ENCODE data around the gene BIRC2. TPM values are rescaled to one million over a fixed set of nuclear protein-coding genes. Genes with fewer than 3 reads are reported as not detected.

BIRC2 gene
- total RNA-seq, 1 experiment from 2014 or later: 53.5 TPM

DNA sequence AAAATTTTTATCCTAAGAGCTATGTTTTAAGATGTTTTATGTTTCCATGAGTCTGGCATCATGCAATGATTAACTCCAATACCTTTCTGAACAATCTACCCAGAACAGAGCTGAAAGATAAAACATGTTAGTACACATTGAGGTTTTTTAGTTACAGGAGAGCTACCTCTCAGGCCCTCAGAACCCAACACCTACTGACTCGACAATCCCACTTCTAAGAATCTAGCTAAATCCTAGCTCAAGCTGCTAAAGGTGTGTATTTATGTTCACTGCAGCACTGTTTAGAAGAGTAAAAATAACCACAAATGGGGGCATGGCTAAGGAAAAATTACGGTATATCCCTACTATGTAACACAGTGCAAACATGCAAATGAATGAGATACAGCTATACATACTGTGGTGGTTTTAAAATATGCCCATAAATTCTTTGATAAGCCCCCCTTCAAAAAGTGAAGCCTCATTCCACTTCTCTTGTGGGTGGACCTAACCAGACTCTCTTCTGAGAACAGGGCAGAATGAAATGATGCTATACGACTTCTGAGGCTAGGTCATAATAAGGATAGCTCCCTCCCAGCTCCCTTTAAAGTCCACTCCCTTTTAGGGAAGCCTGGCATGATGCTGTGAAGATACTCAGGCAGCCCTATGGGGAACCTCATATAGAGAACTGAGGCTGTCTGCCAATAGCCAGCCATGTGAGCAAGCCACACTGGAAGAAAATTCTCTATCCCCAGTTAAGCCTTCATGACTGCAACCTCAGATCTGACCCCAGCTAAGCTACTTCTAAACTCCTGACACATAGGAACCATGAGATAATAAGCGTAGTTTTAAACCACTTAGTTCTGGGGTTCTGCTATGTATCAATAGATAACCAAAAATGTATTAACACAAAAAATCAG, 76.1 kb downstream of the BIRC2 start:
- Mint-ChIP-seq H3K36me3 (ENCODE audit: insufficient read depth, unreplicated experiment) (peaks cover 30% of the 10 kb centered on the region), H3K4me3 (ENCODE audit: unreplicated experiment) (no peak overlapping the region), H3K9me3 (ENCODE audit: unreplicated experiment) (peaks cover 15% of the 10 kb centered on the region), H3K4me1 (ENCODE audit: low read depth, unreplicated experiment) (peaks cover 53% of the 10 kb centered on the region), H3K27me3 (ENCODE audit: insufficient read depth, unreplicated experiment) (no peaks in the 10 kb centered on the region), H3K27ac (ENCODE audit: unreplicated experiment) (peak overlapping the region; percentile 29)
- no peak for DNase-seq
- CTCF ChIA-PET: interaction anchor here (1.5 kb wide), 1 partner anchor 33 kb away, joined by 7 read pairs; no protein-coding TSS in a partner anchor
- BruUV-seq (replicated peaks): no TSS peak
- POLR2A ChIA-PET: no interaction called here
- intact Hi-C loops (cut with micrococcal nuclease; ENCODE audit: unreplicated experiment): no loop called here
- H3K9me3 ChIP-seq: no peaks in the 10 kb centered on the region
- H3K36me3 ChIP-seq (ENCODE audit: control insufficient read depth, insufficient read depth, low read length): 0 out of 2 replicates have a peak, but pooled peaks cover 2% of the 10 kb centered on the region
- H3K27me3 ChIP-seq (replicated peaks; ENCODE audit: control insufficient read depth, insufficient read depth, low read length): no peaks in the 10 kb centered on the region
- H3K4me1 ChIP-seq: peaks cover 51% of the 10 kb centered on the region
- no peak overlapping the region for H3K4me3 ChIP-seq (ENCODE audit: low read depth, low read length)
- TF ChIP-seq, protein P1, sequence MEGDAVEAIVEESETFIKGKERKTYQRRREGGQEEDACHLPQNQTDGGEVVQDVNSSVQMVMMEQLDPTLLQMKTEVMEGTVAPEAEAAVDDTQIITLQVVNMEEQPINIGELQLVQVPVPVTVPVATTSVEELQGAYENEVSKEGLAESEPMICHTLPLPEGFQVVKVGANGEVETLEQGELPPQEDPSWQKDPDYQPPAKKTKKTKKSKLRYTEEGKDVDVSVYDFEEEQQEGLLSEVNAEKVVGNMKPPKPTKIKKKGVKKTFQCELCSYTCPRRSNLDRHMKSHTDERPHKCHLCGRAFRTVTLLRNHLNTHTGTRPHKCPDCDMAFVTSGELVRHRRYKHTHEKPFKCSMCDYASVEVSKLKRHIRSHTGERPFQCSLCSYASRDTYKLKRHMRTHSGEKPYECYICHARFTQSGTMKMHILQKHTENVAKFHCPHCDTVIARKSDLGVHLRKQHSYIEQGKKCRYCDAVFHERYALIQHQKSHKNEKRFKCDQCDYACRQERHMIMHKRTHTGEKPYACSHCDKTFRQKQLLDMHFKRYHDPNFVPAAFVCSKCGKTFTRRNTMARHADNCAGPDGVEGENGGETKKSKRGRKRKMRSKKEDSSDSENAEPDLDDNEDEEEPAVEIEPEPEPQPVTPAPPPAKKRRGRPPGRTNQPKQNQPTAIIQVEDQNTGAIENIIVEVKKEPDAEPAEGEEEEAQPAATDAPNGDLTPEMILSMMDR (IDR thresholded peaks at IDR 0.05; ENCODE audit: insufficient read depth in 1 of 2, low read depth in 1 of 2, low read length in 1 of 2, severe bottlenecking in 1 of 2, unreplicated experiment in 1 of 2): no peak

DNA sequence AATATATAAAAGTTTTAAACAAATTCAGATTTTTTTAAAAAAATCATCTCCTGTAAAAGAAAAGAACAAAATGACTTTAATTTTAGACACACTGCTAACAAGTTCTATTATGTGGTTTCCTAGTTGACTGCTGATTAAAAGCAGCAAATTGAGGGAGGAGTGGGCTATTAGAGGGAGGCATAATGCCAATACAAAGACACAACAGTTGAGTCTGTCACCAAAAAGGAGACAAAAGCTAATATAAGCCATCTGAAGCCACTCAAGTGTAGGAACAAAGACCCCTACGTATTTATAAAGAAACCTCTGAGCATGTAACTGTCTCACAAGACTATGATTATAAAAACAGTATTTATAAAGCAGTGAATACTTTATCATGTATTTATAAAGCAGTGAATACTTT, 76.9 kb downstream of the BIRC2 start:
- H3K27me3 ChIP-seq (replicated peaks; ENCODE audit: control insufficient read depth, insufficient read depth, low read length): no peaks in the 10 kb centered on the region
- ChIA-PET POLR2A (no interaction called here), CTCF (interaction anchor here (3.5 kb wide), 1 partner anchor 33 kb away, joined by 23 read pairs; no protein-coding TSS in a partner anchor)
- peaks cover 7% of the 10 kb centered on the region for H3K9me3 Mint-ChIP-seq (ENCODE audit: unreplicated experiment)
- no TSS peak for BruUV-seq (replicated peaks)
- TF ChIP-seq, protein P1 (IDR thresholded peaks at IDR 0.05; ENCODE audit: insufficient read depth in 1 of 2, low read depth in 1 of 2, low read length in 1 of 2, severe bottlenecking in 1 of 2, unreplicated experiment in 1 of 2): no peak
- 0 out of 2 replicates have a peak, but pooled peaks cover 2% of the 10 kb centered on the region for H3K36me3 ChIP-seq (ENCODE audit: control insufficient read depth, insufficient read depth, low read length)
- no peak for DNase-seq
- peaks cover 57% of the 10 kb centered on the region for H3K4me1 ChIP-seq
- H3K27me3 Mint-ChIP-seq (ENCODE audit: insufficient read depth, unreplicated experiment): no peaks in the 10 kb centered on the region
- no peaks in the 10 kb centered on the region; the same call in 1 of the 2 replicates for H3K9me3 ChIP-seq
- H3K4me3 ChIP-seq (ENCODE audit: low read depth, low read length): no peak overlapping the region
- intact Hi-C loops (cut with micrococcal nuclease; ENCODE audit: unreplicated experiment): no loop called here
- H3K27ac Mint-ChIP-seq (ENCODE audit: unreplicated experiment): no peak overlapping the region
- peaks cover 54% of the 10 kb centered on the region for H3K4me1 Mint-ChIP-seq (ENCODE audit: low read depth, unreplicated experiment)
- H3K4me3 Mint-ChIP-seq (ENCODE audit: unreplicated experiment): no peak overlapping the region
- peaks cover 21% of the 10 kb centered on the region for H3K36me3 Mint-ChIP-seq (ENCODE audit: insufficient read depth, unreplicated experiment)

DNA sequence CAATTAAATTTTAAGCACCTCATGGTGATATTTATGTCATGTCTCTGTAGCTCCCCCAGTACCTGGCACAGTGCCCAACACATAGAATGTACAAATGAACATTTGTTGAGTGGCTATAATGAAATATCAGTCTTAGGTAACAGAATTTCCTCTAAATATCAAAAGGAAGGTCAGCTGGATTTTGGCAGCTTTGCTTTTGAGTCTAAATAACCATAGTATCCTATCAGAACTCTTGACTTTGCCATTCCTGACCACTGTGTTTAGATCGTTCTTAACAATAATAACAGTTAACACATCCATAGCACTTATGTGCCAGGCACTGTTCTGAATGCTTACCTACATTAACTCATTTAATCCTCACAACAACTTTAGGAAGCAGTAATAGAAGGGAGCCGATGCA, 79.0 kb downstream of the BIRC2 start:
- peak overlapping the region; percentile 22 for H3K27ac Mint-ChIP-seq (ENCODE audit: unreplicated experiment)
- H3K4me1 ChIP-seq: peaks cover 57% of the 10 kb centered on the region
- peaks cover 28% of the 10 kb centered on the region for H3K36me3 Mint-ChIP-seq (ENCODE audit: insufficient read depth, unreplicated experiment)
- TF ChIP-seq, protein P1 (IDR thresholded peaks at IDR 0.05; ENCODE audit: insufficient read depth in 1 of 2, low read depth in 1 of 2, low read length in 1 of 2, severe bottlenecking in 1 of 2, unreplicated experiment in 1 of 2): no peak
- H3K36me3 ChIP-seq (ENCODE audit: control insufficient read depth, insufficient read depth, low read length): peaks cover 2% of the 10 kb centered on the region
- H3K4me3 ChIP-seq (ENCODE audit: low read depth, low read length): no peak overlapping the region
- intact Hi-C loops (cut with micrococcal nuclease; ENCODE audit: unreplicated experiment): loop anchor here (1.0 to 2.0 kb wide), 3 partner anchors 25 to 69 kb away; no protein-coding TSS in a partner anchor
- DNase-seq: no peak
- no peaks in the 10 kb centered on the region; the same call in 1 of the 2 replicates for H3K9me3 ChIP-seq
- no peak overlapping the region for H3K4me3 Mint-ChIP-seq (ENCODE audit: unreplicated experiment)
- H3K9me3 Mint-ChIP-seq (ENCODE audit: unreplicated experiment): no peaks in the 10 kb centered on the region
- no peaks in the 10 kb centered on the region for H3K27me3 ChIP-seq (replicated peaks; ENCODE audit: control insufficient read depth, insufficient read depth, low read length)
- ChIA-PET POLR2A (interaction anchor here (1.3 kb wide), 1 partner anchor 26 kb away, joined by 8 read pairs; no protein-coding TSS in a partner anchor), CTCF (interaction anchor here (0.8 to 3.5 kb wide), 5 partner anchors 20 to 158 kb away, joined by 3 to 23 read pairs (median 4); no protein-coding TSS in a partner anchor)
- H3K4me1 Mint-ChIP-seq (ENCODE audit: low read depth, unreplicated experiment): peaks cover 60% of the 10 kb centered on the region
- BruUV-seq (replicated peaks): no TSS peak
- no peaks in the 10 kb centered on the region for H3K27me3 Mint-ChIP-seq (ENCODE audit: insufficient read depth, unreplicated experiment)

All from Caco-2 (cell line).